ENCODE data around the gene CUEDC1. TPM values are rescaled to one million over a fixed set of nuclear protein-coding genes. Genes with fewer than 3 reads are reported as not detected.

The CUEDC1 gene
- total and polyA plus RNA-seq, 5 donors from 2014 or later: not detected

DNA sequence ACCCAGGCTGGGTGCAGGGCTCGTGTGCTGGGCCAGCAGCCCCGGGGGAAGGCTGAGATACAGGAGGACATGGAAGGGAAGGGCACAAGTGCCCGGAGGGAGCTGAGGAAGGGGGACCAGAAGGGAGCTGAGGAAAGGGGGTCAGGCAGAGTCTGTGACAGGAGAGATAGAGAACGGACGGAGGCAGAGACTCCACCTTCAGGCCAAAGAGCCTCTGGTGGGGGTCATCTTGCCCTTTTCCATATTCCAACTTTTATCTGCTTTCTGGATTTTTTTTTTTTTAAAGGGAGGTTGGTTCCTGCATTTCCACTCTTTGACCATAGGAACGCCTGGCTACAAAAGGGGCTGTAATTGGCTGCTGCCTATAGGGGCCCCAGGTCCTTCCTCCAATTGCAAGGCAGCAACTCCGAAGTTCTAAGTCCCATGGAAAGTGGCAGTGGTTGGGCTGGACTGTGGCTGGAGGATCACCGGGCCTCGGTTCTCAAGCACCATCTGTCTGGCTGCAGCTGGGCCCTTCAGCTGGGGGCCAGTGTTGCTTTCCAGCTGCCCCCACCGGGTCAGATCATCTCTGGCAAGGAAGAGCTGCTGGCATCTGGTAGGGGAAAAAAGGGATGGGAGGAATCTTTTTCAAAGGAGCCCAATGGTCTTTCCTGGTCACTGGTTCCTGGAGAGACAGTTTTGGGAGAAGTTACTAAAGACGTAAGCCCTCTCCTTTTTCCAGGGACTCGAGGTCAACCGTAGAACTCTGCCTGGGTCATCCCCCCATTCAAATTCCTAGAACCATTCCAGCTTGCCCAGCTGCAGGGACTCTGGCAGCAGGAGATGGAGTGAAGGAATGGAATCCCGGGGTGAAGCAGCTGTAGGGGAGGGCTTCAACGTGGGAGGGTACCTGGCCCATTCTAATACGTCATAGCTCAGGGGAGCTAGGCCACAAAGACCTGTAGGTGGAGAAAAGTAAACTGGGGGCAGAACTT is 92.2 kb downstream of the CUEDC1 start:
- Histone ChIP-seq H3K4me1 (ENCODE audit: control insufficient read depth, insufficient read depth, low read length, poor library complexity, severe bottlenecking) (peaks cover 16% of the 10 kb centered on the region), H3K4me3 (ENCODE audit: low read depth, low read length) (no peak overlapping the region), H3K27ac (ENCODE audit: insufficient read depth, low read length, poor library complexity, severe bottlenecking) (no peak overlapping the region), H3K9me3 (ENCODE audit: control insufficient read depth in 2 of 2, low read length in 2 of 2) (no peaks in the 10 kb centered on the region), H3K36me3 (ENCODE audit: control insufficient read depth, insufficient read depth, low read length) (no peaks in the 10 kb centered on the region), H3K27me3 (ENCODE audit: control insufficient read depth, insufficient read depth, low read length) (peaks cover 9% of the 10 kb centered on the region)
- Mint-ChIP-seq H3K4me3 (no peak overlapping the region), H3K27me3 (peaks cover 56% of the 10 kb centered on the region), H3K27ac (no peak overlapping the region), H3K9me3 (peaks cover 0 to 1% (median 0%) of the 10 kb centered on the region in 7 donors), H3K4me1 (peaks cover 0 to 15% (median 11%) of the 10 kb centered on the region in 4 donors), H3K36me3 (no peaks in the 10 kb centered on the region)
- ATAC-seq (ENCODE audit: low read depth in 2 of 2) (no peak), DNase-seq (no peak)

DNA sequence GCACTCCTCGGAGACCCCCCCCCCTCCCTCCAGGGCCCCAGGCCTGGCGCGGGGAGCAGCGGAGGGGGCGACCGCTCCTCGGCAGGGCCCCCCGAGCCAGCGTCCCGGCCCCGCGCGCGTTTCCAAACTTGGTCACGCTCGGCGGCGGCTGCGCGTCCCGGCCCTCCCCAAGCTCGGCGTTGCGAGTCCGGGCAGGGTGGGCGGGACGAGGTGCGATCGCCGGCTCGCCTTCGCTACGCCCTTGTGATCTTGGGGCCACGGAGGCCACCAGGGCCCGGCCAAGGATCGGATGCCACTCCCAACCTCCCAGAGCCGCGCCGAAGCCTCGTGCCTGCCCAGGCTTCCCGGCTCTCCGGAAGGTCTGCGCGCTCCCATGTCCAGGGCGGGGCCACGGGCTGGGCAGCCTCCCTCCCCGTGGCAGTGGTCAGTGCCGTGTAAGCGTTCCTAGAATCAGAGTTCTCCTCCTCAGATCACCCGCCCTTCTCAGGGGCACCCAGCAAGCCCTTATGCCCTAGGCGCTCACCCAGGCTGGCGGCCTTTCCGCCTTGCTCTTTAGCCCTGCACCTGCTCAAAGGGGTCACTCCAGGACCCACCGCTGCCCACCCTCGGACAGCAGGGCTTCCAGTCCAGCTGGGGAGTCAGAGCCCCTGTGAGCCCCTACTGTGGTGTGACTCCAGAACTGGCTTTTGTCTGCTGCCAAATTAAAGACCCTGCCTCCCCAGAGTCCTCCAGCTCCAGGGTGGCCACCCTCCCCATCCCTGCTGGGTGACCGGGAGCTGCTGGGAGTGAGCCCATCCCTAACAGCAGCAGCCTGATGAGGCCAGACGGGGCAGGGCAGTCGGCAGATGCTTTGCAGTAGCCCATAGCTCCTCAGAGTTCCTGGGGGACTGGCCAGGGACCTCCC is 93.2 kb downstream of the CUEDC1 start:
- Mint-ChIP-seq H3K27me3 (peaks cover 56% of the 10 kb centered on the region), H3K36me3 (no peaks in the 10 kb centered on the region), H3K9me3 (peaks cover 0 to 1% (median 0%) of the 10 kb centered on the region in 7 donors), H3K4me3 (peak overlapping the region in 1 of 4 donors; percentile 13), H3K4me1 (peaks cover 0 to 14% (median 9%) of the 10 kb centered on the region in 4 donors), H3K27ac (no peak overlapping the region)
- H3K36me3 ChIP-seq (ENCODE audit: control insufficient read depth, insufficient read depth, low read length): no peaks in the 10 kb centered on the region
- H3K9me3 ChIP-seq (ENCODE audit: control insufficient read depth in 2 of 2, low read length in 2 of 2): no peaks in the 10 kb centered on the region
- ATAC-seq (ENCODE audit: low read depth in 2 of 2) (no peak), DNase-seq (no peak)
- H3K4me3 ChIP-seq (ENCODE audit: low read depth, low read length): no peak overlapping the region
- peaks cover 9% of the 10 kb centered on the region for H3K27me3 ChIP-seq (ENCODE audit: control insufficient read depth, insufficient read depth, low read length)
- peaks cover 16% of the 10 kb centered on the region for H3K4me1 ChIP-seq (ENCODE audit: control insufficient read depth, insufficient read depth, low read length, poor library complexity, severe bottlenecking)
- no peak overlapping the region for H3K27ac ChIP-seq (ENCODE audit: insufficient read depth, low read length, poor library complexity, severe bottlenecking)

DNA sequence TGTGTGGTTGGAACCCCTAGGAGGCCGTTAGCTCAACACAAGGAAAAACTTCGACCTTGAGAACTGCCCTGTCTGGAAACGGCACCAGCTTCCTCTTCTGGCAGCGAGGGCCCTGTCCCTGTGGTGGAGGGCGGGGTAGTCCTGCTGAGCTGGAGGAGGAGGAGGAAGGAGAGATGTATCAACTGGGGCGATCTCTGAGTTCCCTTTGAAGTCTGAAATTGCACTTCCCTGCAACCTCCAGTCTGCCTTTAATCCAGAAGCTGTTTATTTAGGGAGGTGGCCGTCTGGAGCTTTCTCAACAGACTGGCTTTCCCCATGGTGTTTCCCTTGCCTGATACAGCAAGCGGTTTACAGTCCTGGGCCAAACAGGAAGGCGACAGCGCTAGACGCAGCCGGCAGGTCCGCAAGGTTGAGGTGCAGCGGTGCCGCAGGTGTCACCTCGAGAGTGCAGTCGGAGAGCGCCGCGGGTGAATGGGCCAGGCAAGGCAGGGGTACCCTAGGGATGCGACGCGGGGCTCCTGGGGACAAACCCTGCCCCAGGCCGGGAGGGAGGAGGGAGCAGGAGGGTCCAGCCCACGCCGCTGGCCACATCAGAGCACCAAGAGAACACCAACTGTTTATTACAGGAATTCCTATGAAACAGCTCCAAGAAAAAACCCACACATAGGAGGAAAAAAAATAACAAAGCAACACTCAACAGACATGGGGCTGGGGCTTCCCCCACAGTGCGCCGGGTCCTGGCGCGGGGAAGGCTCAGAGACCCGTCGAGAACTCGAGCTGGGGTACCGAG is 94.0 kb downstream of the CUEDC1 start:
- Histone ChIP-seq H3K4me1 (ENCODE audit: control insufficient read depth, insufficient read depth, low read length, poor library complexity, severe bottlenecking) (peaks cover 16% of the 10 kb centered on the region), H3K27me3 (ENCODE audit: control insufficient read depth, insufficient read depth, low read length) (peaks cover 9% of the 10 kb centered on the region), H3K27ac (ENCODE audit: insufficient read depth, low read length, poor library complexity, severe bottlenecking) (no peak overlapping the region), H3K36me3 (ENCODE audit: control insufficient read depth, insufficient read depth, low read length) (no peaks in the 10 kb centered on the region), H3K9me3 (ENCODE audit: control insufficient read depth in 2 of 2, low read length in 2 of 2) (no peaks in the 10 kb centered on the region), H3K4me3 (ENCODE audit: low read depth, low read length) (peak overlapping the region; percentile 26)
- Mint-ChIP-seq H3K4me3 (peak overlapping the region in 3 of 4 donors; percentile 74 to 88 (median 81)), H3K27ac (peak overlapping the region in 2 of 3 donors; percentile 20 to 49), H3K4me1 (peaks cover 0 to 14% (median 9%) of the 10 kb centered on the region in 4 donors), H3K9me3 (peaks cover 0 to 1% (median 0%) of the 10 kb centered on the region in 7 donors), H3K36me3 (no peaks in the 10 kb centered on the region), H3K27me3 (peaks cover 56% of the 10 kb centered on the region)
- DNase-seq (peak in 2 of 3 donors; percentile 13 to 53), ATAC-seq (ENCODE audit: low read depth in 2 of 2) (peak; percentile 62 to 70)

DNA sequence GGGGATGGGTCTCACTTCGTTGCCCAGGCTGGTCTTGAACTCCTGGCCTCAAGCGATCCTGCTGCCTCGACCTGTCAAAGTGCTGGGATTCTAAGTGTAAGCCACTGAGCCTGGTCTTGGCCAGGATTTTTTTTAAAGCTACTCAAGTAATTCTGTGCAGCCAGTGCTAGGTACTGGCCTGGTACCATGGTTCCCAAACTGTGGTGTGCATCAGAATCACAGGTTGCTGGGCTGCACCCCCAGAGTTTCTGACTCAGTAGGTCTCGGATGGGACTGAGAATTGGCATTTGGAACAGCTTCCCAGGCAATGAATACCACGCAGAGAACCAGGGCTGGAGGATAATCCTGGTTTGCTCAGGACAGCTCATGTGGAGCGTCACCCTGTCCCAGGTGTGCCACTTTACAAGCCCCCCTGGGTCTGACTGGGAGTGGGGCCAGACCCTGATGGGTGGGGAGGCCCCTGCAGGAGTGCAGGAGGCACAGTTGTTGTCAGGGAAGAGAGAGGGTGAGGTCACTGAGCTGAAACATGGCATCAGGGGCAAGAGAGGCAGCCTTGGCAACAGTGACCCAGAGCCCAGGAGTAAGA is 94.7 kb downstream of the CUEDC1 start:
- Histone ChIP-seq H3K9me3 (ENCODE audit: control insufficient read depth in 2 of 2, low read length in 2 of 2) (no peaks in the 10 kb centered on the region), H3K27ac (ENCODE audit: insufficient read depth, low read length, poor library complexity, severe bottlenecking) (no peak overlapping the region), H3K36me3 (ENCODE audit: control insufficient read depth, insufficient read depth, low read length) (no peaks in the 10 kb centered on the region), H3K4me3 (ENCODE audit: low read depth, low read length) (peak overlapping the region; percentile 26), H3K4me1 (ENCODE audit: control insufficient read depth, insufficient read depth, low read length, poor library complexity, severe bottlenecking) (peaks cover 16% of the 10 kb centered on the region), H3K27me3 (ENCODE audit: control insufficient read depth, insufficient read depth, low read length) (peaks cover 9% of the 10 kb centered on the region)
- H3K9me3 Mint-ChIP-seq: peaks cover 0 to 1% (median 0%) of the 10 kb centered on the region in 7 donors
- H3K4me3 Mint-ChIP-seq: peak overlapping the region in 3 of 4 donors; percentile 74 to 88 (median 81)
- H3K27ac Mint-ChIP-seq: peak overlapping the region in 2 of 3 donors; percentile 49 to 76
- no peaks in the 10 kb centered on the region for H3K36me3 Mint-ChIP-seq
- DNase-seq (no peak), ATAC-seq (ENCODE audit: low read depth in 2 of 2) (no peak)
- peaks cover 56% of the 10 kb centered on the region for H3K27me3 Mint-ChIP-seq
- H3K4me1 Mint-ChIP-seq: peaks cover 0 to 14% (median 9%) of the 10 kb centered on the region in 4 donors

DNA sequence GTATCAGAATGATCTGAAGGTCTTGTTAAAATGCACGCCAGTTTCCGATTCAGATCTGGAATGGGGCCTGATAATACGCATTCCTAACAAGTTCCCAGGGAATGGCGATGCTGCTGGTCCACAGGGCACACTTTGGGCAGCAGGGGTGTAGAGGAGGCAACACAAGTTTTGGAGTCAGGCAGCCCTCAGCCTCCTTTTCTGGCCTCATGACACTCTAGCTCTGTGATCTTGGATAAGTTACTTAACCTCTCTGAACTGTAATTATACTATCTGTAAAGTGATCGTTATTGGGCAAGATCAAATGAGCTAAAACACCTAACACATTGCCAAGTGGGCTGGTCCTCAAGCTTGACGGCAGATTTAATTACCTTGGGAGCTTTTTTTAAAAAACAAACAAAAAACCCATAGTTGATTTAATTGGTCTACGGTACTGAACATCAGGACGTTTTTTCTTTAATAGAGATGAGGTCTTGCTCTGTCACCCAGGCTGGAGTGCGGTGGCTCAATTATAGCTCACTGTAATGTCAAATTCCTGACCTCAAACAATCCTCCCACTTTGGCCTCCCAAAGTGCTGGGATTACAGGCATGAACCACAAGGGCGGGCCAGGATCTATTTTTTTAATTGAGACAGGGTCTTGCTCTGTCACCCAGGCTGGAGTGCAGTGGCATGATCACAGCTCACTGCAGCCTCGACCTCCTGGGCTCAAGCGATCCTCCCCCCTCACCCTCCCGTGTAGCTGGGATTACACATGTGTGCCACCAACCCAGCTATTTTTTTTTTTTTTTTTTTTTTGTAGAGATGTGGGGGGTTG is 95.4 kb downstream of the CUEDC1 start:
- H3K4me1 ChIP-seq (ENCODE audit: control insufficient read depth, insufficient read depth, low read length, poor library complexity, severe bottlenecking): peaks cover 16% of the 10 kb centered on the region
- H3K4me1 Mint-ChIP-seq: peaks cover 0 to 14% (median 9%) of the 10 kb centered on the region in 4 donors
- H3K27me3 ChIP-seq (ENCODE audit: control insufficient read depth, insufficient read depth, low read length): peaks cover 9% of the 10 kb centered on the region
- H3K4me3 ChIP-seq (ENCODE audit: low read depth, low read length): no peak overlapping the region
- H3K27me3 Mint-ChIP-seq: peaks cover 53% of the 10 kb centered on the region
- no peak overlapping the region for H3K27ac ChIP-seq (ENCODE audit: insufficient read depth, low read length, poor library complexity, severe bottlenecking)
- H3K4me3 Mint-ChIP-seq: no peak overlapping the region
- ATAC-seq (ENCODE audit: low read depth in 2 of 2): no peak
- H3K9me3 ChIP-seq (ENCODE audit: control insufficient read depth in 2 of 2, low read length in 2 of 2): no peaks in the 10 kb centered on the region
- no peaks in the 10 kb centered on the region for H3K36me3 Mint-ChIP-seq
- H3K27ac Mint-ChIP-seq: no peak overlapping the region
- H3K9me3 Mint-ChIP-seq: peaks cover 0 to 1% (median 0%) of the 10 kb centered on the region in 7 donors
- no peak for DNase-seq
- H3K36me3 ChIP-seq (ENCODE audit: control insufficient read depth, insufficient read depth, low read length): no peaks in the 10 kb centered on the region

DNA sequence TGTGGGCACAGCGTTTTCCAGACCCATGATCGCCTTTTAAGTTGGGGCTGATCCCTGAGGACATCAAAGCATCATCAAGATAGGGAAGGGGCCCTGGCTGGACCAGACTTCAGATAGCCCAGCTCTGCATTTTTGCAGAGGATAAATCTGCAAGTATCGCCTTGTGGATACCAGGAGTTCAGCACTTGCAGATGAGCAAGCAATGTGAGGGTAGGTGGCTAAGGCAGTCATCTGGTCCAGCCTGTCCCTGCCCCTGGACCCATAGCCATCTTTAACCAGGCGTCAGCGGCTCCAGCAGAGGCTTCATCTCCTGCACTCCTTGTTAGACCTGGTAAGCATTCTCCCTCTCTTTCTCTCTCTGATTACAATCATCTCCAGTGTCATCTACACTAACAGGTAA is 96.4 kb downstream of the CUEDC1 start:
- ATAC-seq (ENCODE audit: low read depth in 2 of 2) (no peak), DNase-seq (no peak)
- peak overlapping the region in 1 of 4 donors; percentile 52 for H3K4me3 Mint-ChIP-seq
- H3K4me3 ChIP-seq (ENCODE audit: low read depth, low read length): no peak overlapping the region
- H3K36me3 Mint-ChIP-seq: no peaks in the 10 kb centered on the region
- peaks cover 9% of the 10 kb centered on the region for H3K27me3 ChIP-seq (ENCODE audit: control insufficient read depth, insufficient read depth, low read length)
- peaks cover 16% of the 10 kb centered on the region for H3K4me1 ChIP-seq (ENCODE audit: control insufficient read depth, insufficient read depth, low read length, poor library complexity, severe bottlenecking)
- H3K9me3 ChIP-seq (ENCODE audit: control insufficient read depth in 2 of 2, low read length in 2 of 2): no peaks in the 10 kb centered on the region
- H3K27ac ChIP-seq (ENCODE audit: insufficient read depth, low read length, poor library complexity, severe bottlenecking): no peak overlapping the region
- peaks cover 45% of the 10 kb centered on the region for H3K27me3 Mint-ChIP-seq
- peaks cover under 1 to 14% (median 9%) of the 10 kb centered on the region in 4 donors for H3K4me1 Mint-ChIP-seq
- no peak overlapping the region for H3K27ac Mint-ChIP-seq
- H3K9me3 Mint-ChIP-seq: peaks cover 0 to 1% (median 0%) of the 10 kb centered on the region in 7 donors
- no peaks in the 10 kb centered on the region for H3K36me3 ChIP-seq (ENCODE audit: control insufficient read depth, insufficient read depth, low read length)
